Epithelial cell of esophagus (primary cell): ENCODE results near the gene GPC2.

Experiments
- DNase-seq: peaks from one replicate; pipeline ENCODE4 v3.0.0; 2010; ENCODE audit warnings: low read depth
- H3K4me3 ChIP-seq: 2 replicates; pipeline ENCODE4 v1.5.1; 2011; ENCODE audit warnings: mild to moderate bottlenecking, low read length, control low read depth
- TF ChIP-seq, protein P1 (sequence below): IDR thresholded peaks from 2 replicates; pipeline ENCODE4 v1.5.1; 2011; ENCODE audit warnings: low read depth, mild to moderate bottlenecking, low read length, control low read depth, inconsistent platforms; ENCODE audit not compliant: insufficient read depth; ENCODE audit errors: missing control alignments

GPC2 gene

DNA sequence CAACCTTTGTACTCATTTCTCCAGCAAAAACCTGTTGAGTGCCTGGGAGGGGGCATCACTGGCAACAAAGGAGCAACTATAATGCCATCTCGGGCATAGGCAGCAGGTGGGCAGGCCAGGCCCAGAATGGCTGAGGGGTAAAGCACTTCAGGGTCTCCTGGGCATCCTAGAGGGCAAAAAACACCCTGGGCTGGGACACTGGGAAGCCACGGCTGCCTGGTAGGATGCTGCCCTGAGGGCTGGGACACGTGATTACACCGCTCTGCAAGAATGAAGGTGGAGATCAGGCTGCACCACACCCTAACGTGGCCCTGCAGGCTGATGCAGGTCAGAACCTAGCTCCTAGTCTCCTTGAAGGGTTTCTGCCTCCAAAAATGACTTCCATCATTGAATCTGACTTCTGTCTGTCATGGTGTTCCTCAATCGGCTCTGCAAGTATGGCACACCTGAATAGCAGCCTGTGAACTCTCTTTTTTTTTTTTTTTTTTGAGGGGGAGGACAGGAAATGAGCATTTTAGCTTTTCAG lies 14.1 kb downstream of the GPC2 start:
- no peak overlapping the region for H3K4me3 ChIP-seq

DNA sequence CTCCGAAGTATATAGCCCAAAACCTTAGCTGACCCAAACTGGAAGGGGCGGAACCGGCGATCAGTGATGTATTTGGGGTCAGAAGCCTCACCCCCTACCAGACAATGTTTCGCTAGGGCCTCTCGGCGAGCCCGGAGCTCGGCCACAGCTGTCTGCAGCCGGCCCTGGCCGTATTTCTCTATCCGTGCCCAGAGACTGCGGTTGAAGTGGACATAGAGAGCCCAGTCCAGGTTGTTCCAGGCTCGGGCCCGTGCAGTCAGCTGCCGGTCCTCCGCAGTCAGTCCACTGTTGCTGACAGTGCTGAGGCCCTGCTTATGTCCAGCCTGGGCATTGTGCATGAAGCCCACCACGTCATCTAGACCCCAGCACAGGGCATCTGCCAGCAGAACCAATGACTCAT lies 17.1 kb downstream of the GPC2 start:
- no peak overlapping the region for H3K4me3 ChIP-seq
- no peak for DNase-seq
- TF ChIP-seq, protein P1, sequence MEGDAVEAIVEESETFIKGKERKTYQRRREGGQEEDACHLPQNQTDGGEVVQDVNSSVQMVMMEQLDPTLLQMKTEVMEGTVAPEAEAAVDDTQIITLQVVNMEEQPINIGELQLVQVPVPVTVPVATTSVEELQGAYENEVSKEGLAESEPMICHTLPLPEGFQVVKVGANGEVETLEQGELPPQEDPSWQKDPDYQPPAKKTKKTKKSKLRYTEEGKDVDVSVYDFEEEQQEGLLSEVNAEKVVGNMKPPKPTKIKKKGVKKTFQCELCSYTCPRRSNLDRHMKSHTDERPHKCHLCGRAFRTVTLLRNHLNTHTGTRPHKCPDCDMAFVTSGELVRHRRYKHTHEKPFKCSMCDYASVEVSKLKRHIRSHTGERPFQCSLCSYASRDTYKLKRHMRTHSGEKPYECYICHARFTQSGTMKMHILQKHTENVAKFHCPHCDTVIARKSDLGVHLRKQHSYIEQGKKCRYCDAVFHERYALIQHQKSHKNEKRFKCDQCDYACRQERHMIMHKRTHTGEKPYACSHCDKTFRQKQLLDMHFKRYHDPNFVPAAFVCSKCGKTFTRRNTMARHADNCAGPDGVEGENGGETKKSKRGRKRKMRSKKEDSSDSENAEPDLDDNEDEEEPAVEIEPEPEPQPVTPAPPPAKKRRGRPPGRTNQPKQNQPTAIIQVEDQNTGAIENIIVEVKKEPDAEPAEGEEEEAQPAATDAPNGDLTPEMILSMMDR = no peak

More for the DNA sequence above, 14.1 kb downstream of the GPC2 start:
- DNase-seq = peak; percentile 93
- TF ChIP-seq, protein P1 = no peak

DNA sequence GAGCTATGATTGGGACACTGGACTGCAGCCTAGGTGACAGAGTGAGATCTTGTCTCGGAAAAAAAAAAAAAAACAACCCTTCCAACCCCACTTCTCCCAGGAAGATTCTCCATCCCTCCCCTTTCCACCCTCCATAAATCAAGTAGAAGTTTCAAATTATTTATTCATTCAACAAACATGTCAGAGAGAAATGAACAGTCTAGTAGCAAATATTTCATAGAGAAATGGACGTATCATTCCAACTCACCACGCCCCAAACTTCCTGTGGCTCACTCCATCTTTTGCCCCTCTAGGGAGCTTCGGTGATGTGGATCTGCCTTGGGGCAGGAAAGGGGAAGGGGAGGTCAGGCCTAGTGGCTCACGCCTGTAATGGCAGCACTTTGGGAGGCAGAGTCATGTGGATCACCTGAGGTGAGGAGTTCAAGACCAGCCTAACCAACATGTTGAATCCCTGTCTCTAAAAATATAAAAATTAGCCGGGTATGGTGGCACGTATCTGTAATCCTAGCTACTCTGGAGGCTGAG lies 18.0 kb downstream of the GPC2 start:
- TF ChIP-seq, protein P1 = no peak
- DNase-seq = no peak
- H3K4me3 ChIP-seq = peak overlapping the region; percentile 59

DNA sequence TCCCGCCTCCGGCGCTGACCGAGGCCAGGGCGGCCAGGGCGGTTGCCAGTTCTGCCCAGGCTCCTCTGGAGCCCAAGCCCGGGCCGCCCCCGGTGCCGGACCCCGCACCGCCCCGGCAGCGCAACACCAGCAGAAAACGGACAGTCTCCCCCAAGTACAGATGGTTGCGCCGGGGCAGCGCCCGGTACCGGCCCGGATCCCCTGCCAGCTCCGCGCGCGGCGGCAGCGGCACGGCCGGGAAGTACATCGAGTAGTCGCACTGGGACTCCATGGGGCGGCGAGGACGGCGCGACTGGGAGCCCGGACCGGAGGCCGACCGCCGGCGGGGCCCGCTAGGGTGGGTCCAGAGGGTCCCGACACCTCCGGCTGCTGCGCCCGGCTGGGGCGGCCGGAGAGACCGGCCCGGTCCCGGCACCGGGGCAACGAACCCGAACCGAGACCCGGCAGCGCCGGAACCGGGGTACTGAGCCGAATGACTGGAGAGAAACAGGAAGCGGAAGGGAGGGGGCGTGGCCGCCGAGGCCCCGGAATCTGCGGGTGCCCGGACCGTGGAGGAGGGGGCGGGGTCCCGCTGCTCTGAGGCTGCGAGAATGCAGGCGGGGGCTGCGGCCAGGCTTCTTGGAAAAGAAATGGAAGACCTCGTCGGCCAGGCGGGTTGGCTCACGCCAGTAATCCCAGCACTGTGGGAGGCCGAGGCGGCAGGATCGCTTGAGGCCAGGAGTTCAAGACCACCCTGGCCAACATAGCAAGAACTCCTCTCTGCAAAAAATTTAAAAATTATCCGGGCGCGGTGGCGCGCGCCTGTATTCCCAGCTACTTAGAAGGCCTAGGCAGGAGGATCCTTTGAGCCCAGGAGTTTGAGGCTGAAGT lies 18.7 kb downstream of the GPC2 start, which contains the start of gene TRAPPC14:
TSS of gene TRAPPC14 (minus strand) at position 495 of the 870 bp plus-strand sequence. CDS start at position 271, 224 bp downstream.
- TF ChIP-seq, protein P1 = no peak
- peak; percentile 80 for DNase-seq
- H3K4me3 ChIP-seq = peak within 1 kb of the TSS; percentile 59

DNA sequence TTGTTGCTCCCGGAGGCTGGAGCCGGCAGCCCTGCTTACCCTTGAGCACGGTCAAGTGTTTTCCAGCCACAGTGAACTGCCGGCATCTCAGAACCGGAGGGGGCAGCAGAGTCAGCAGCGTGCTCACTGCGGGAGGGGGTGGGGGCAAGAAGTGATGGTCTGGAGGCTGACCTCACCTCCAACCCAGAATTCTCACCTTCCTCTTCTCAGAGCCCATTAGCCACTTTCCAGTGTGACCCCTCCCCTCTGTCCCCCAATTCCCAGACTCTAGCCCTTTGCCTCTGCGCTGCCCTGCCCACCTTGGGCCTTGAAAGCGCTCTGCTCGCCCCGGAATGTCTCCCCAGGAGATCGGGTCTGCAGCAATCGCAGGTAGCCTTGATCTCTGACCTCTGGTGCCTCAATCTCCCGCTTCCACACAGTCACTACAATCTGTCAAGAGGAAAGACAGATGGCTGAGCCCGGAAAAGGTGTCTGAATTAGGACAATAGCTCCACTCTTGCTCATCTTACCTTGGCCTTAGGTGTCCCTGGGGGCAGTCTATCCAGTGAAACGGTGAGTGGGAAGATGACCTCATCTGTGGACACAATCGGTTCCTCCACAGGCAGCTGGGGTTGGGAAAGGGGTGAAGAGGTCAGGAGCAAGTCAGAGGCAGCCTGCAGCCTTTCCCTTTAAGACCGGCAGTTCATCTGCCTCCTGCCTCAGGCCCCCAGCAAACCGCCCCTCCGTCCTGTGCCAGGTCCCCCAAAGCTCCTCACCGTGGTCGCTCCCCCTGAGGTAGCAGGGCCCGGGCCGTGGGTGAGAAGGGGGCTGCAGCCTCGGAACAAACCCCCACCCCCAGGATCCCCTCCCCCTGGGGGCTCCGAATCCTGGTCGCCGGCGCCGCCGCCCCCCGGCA lies 19.6 kb downstream of the GPC2 start:
- TF ChIP-seq, protein P1 = peak; percentile 10
- peak overlapping the region; percentile 59 for H3K4me3 ChIP-seq
- peak; percentile 71 for DNase-seq

DNA sequence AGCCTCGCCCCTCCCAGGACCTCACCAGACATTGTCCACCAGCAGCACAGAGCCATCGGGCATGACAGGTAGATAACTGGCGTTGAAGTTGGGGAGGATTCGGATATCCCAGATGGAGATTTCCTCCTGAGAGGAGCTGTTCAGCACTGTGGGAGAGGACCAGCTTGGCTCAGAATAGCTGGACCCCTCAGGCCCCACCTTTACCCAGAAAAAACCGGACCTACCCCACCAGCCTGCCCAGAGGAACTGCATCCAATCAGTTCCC lies 20.2 kb downstream of the GPC2 start:
- peak overlapping the region; percentile 59 for H3K4me3 ChIP-seq
- no peak for DNase-seq
- TF ChIP-seq, protein P1 = no peak
